Mesenchymal stem cell (in vitro differentiated cells and primary cell): ENCODE data around the gene ERRFI1.
A peak's percentile ranks its signal among the peaks of the same experiment; 100 is the strongest.

Source experiments
- DNase-seq: peaks from one replicate; pipeline ENCODE4 v3.0.0-alpha.2; 2013
- H2AFZ ChIP-seq: one replicate; pipeline ENCODE4 v1.6.1; 2013; ENCODE audit warnings: low read depth, mild to moderate bottlenecking, control low read depth, inconsistent platforms, low read length, moderate library complexity
- H2AK5ac ChIP-seq: 2 replicates; pipeline ENCODE4 v1.6.1; 2013; ENCODE audit warnings: low read length, moderate library complexity, mild to moderate bottlenecking, inconsistent platforms; ENCODE audit not compliant: severe bottlenecking
- H2BK120ac ChIP-seq: one replicate; pipeline ENCODE4 v1.6.1; 2013; ENCODE audit warnings: low read depth, mild to moderate bottlenecking, inconsistent platforms, low read length, moderate library complexity
- H2BK12ac ChIP-seq, 2 experiments: one replicate each; pipeline ENCODE4 v1.6.1; 2013; ENCODE audit warnings: inconsistent platforms in 2 of 2, low read length in 2 of 2, mild to moderate bottlenecking in 2 of 2, moderate library complexity in 2 of 2, control low read depth in 1 of 2
- H2BK15ac ChIP-seq: one replicate; pipeline ENCODE4 v1.6.1; 2013; ENCODE audit warnings: mild to moderate bottlenecking, low read depth, inconsistent platforms; ENCODE audit not compliant: poor library complexity, severe bottlenecking
- H2BK5ac ChIP-seq: 2 replicates; pipeline ENCODE4 v1.6.1; 2013; ENCODE audit warnings: low read depth, mild to moderate bottlenecking, low read length, control low read depth, inconsistent platforms; ENCODE audit not compliant: poor library complexity, severe bottlenecking
- H3K14ac ChIP-seq, 2 experiments: one replicate each; pipeline ENCODE4 v1.6.1; 2013; ENCODE audit warnings: inconsistent platforms in 2 of 2, low read length in 2 of 2, control low read depth in 1 of 2, mild to moderate bottlenecking in 1 of 2, moderate library complexity in 1 of 2
- H3K18ac ChIP-seq, 2 experiments: one replicate each; pipeline ENCODE4 v1.6.1; 2013; ENCODE audit warnings: inconsistent platforms in 2 of 2, low read length in 2 of 2, control low read depth in 1 of 2, low read depth in 1 of 2, mild to moderate bottlenecking in 1 of 2
- H3K23ac ChIP-seq, 2 experiments: one replicate each; pipeline ENCODE4 v1.6.1; 2013; ENCODE audit warnings: inconsistent platforms in 2 of 2, low read length in 2 of 2, mild to moderate bottlenecking in 2 of 2, moderate library complexity in 2 of 2, control low read depth in 1 of 2
- H3K27ac ChIP-seq: 2 replicates; pipeline ENCODE4 v1.5.1; 2013; ENCODE audit warnings: mild to moderate bottlenecking, moderate library complexity, low read length, control low read depth, inconsistent platforms; ENCODE audit not compliant: poor library complexity, severe bottlenecking
- H3K27me3 ChIP-seq, 2 experiments: 2 replicates each; pipeline versions ENCODE4 v1.6.1 to v1.7.0; 2013; ENCODE audit warnings: low read length in 2 of 2, mild to moderate bottlenecking in 2 of 2, moderate library complexity in 2 of 2, control low read depth in 1 of 2, inconsistent platforms in 1 of 2; ENCODE audit not compliant: control insufficient read depth in 1 of 2, insufficient read depth in 1 of 2
- H3K36me3 ChIP-seq, 2 experiments: 2 replicates each; pipeline versions ENCODE4 v1.6.1 to v1.7.0; 2013; ENCODE audit warnings: low read length in 2 of 2, control low read depth in 1 of 2, inconsistent platforms in 1 of 2, low read depth in 1 of 2, mild to moderate bottlenecking in 1 of 2; ENCODE audit not compliant: insufficient read depth in 2 of 2, control insufficient read depth in 1 of 2
- H3K4ac ChIP-seq, 2 experiments: one replicate each; pipeline ENCODE4 v1.6.1; 2013; ENCODE audit warnings: inconsistent platforms in 2 of 2, low read length in 2 of 2, mild to moderate bottlenecking in 2 of 2, moderate library complexity in 2 of 2, control low read depth in 1 of 2, low read depth in 1 of 2
- H3K4me1 ChIP-seq: 2 replicates; pipeline ENCODE4 v1.6.1; 2013; ENCODE audit warnings: low read depth, low read length, control low read depth; ENCODE audit not compliant: control insufficient read depth, insufficient read depth
- H3K4me2 ChIP-seq: 2 replicates; pipeline ENCODE4 v1.6.1; 2013; ENCODE audit warnings: low read length, mild to moderate bottlenecking, inconsistent platforms; ENCODE audit not compliant: poor library complexity, severe bottlenecking
- H3K4me3 ChIP-seq, 2 experiments: 2 replicates each; pipeline versions ENCODE4 v1.5.1 to v1.7.0; 2013; ENCODE audit warnings: low read length in 2 of 2, mild to moderate bottlenecking in 2 of 2, control low read depth in 1 of 2, low read depth in 1 of 2; ENCODE audit not compliant: insufficient read depth in 1 of 2
- H3K79me1 ChIP-seq: replicated peaks from 2 replicates; pipeline ENCODE4 v1.6.1; 2013; ENCODE audit warnings: mild to moderate bottlenecking, control low read depth, low read length, inconsistent platforms; ENCODE audit not compliant: poor library complexity, severe bottlenecking
- H3K9ac ChIP-seq: 2 replicates; pipeline ENCODE4 v1.7.0; 2013; ENCODE audit warnings: mild to moderate bottlenecking, low read length, moderate library complexity
- H3K9me3 ChIP-seq: 2 replicates; pipeline ENCODE4 v1.7.0; 2013; ENCODE audit warnings: mild to moderate bottlenecking, low read length; ENCODE audit not compliant: control insufficient read depth
- H4K8ac ChIP-seq: one replicate; pipeline ENCODE4 v1.6.1; 2013; ENCODE audit warnings: inconsistent platforms, mild to moderate bottlenecking, low read length, moderate library complexity
- H4K91ac ChIP-seq: one replicate; pipeline ENCODE4 v1.6.1; 2013; ENCODE audit warnings: mild to moderate bottlenecking, low read length, inconsistent platforms
- WGBS: methylation state at CpG from one replicate; pipeline ENCODE4 v1.1.7; 2013; ENCODE audit warnings: mixed read lengths; 5-methylcytosine and 5-hydroxymethylcytosine counted together

The ERRFI1 gene

DNA sequence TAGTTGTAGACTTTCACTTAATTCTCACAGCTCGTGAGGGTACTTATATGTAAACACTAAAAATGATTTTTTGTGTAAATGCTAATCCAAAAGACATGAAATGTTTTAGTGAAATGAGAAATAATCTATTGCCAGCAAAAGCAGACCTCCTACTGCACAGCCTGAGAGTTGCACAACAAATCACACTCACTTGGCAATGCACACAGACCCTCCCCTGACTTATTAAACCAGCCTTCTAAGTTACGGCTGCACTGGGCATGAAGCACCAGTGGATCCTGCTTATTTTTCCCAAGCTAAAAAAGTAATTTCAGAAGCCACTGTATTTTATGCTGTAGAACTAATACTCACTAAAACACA lies 10.3 kb downstream of the ERRFI1 start:
- Histone ChIP-seq H3K27me3 (no peaks in the 10 kb centered on the region), H4K91ac (no peak overlapping the region), H2BK120ac (no peak overlapping the region), H2AFZ (no peak overlapping the region), H3K9me3 (no peaks in the 10 kb centered on the region), H3K23ac (no peak overlapping the region), H3K4ac (no peak overlapping the region), H3K9ac (peak overlapping the region; percentile 79), H3K36me3 (peaks cover 21 to 40% of the 10 kb centered on the region in 2 experiments), H3K4me1 (peaks cover 6% of the 10 kb centered on the region), H2BK5ac (no peak overlapping the region), H2BK12ac (no peak overlapping the region), H3K4me2 (no peak overlapping the region), H2AK5ac (no peak overlapping the region), H3K27ac (no peak overlapping the region), H3K4me3 (peak overlapping the region in 1 of 2 experiments; percentile 43), H3K14ac (no peak overlapping the region), H4K8ac (no peak overlapping the region), H3K18ac (no peak overlapping the region), H2BK15ac (no peak overlapping the region), H3K79me1 (peaks cover 20% of the 10 kb centered on the region)
- DNase-seq: peak; percentile 53
- 78% methylated on average over 1 of the region's 2 CpGs for WGBS

DNA sequence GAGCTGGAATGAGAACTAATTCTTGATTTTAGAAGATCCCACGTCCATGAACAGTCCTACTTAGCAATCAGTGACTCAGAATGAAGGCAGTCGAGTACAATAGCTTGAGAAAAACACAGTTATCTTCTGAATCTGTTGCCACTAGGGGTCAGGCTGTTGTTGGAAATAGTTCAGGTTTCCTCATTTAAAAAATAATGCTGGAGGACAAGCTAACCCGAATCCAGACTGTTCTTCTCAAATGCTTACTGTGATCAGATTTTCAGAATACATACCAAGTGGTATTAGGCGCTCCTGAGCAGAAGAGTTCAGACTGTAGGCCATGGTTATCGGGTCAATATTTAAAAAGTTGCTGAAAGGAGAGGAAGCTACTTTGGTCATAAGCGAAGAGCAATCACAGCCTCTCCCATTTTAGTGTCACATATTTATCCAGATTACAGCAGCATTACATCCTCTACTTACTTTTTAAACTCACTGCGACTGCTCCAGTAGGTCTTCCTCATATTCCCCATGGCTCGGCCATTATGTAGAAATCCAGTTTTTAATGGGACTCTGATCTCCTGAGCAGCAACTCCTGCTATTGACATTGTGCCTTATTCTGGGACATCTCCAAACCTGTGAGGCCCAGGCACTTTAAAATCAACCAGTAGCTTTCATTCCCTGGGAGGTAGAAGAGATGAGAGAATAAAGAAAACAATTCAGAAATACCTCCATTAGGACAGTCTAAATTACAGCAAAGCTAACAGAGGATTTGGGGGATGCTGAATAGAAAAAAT lies 10.9 kb downstream of the ERRFI1 start:
- 45% methylated on average over 8 of the region's 8 CpGs for WGBS
- DNase-seq: peak; percentile 89

DNA sequence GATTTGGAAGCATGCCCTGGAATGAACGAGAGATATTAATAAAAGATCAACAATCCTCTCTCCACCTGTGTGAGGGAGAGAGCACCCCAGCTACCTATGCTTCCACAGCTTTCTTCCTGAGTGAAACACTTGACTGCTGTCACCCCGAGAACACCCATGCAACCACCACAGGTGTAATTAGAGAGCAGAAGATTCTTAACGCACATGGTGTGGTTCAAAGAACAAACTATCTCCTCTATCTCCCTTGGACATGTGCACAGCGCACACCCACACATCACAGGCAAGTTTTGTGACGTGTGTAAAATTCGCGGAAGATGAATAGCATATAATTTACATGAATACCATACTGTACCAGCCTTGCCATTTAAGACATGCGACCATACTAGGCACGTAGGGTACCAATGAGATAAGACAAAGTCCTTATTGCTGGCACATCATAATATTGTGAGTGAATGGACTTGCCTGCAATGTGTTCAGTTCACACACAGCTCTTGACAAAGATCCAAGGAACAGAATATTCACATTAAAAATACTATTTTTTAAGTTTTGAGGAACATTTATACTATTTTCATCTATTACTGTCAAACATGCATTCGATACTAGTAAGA lies 11.6 kb downstream of the ERRFI1 start:
- H3K4me3 ChIP-seq: no peak overlapping the region
- no peak for DNase-seq
- H3K9ac ChIP-seq: peak overlapping the region; percentile 79
- H3K18ac ChIP-seq: no peak overlapping the region
- H2AK5ac ChIP-seq: no peak overlapping the region
- H3K4ac ChIP-seq: no peak overlapping the region
- no peaks in the 10 kb centered on the region for H3K9me3 ChIP-seq
- no peak overlapping the region for H3K23ac ChIP-seq
- H3K4me1 ChIP-seq: peaks cover 3% of the 10 kb centered on the region
- H2BK12ac ChIP-seq: no peak overlapping the region
- no peak overlapping the region for H2BK120ac ChIP-seq
- H3K4me2 ChIP-seq: no peak overlapping the region
- H3K79me1 ChIP-seq: peaks cover 28% of the 10 kb centered on the region
- no peak overlapping the region for H2BK5ac ChIP-seq
- no peak overlapping the region for H2BK15ac ChIP-seq
- no peak overlapping the region for H4K91ac ChIP-seq
- H3K36me3 ChIP-seq: peaks cover 30 to 53% of the 10 kb centered on the region in 2 experiments
- no peaks in the 10 kb centered on the region for H3K27me3 ChIP-seq
- H3K14ac ChIP-seq: no peak overlapping the region
- WGBS: 94% methylated on average over 10 of the region's 10 CpGs
- H2AFZ ChIP-seq: no peak overlapping the region
- no peak overlapping the region for H3K27ac ChIP-seq
- no peak overlapping the region for H4K8ac ChIP-seq

More for the DNA sequence above, 10.9 kb downstream of the ERRFI1 start:
- Histone ChIP-seq H2BK120ac (no peak overlapping the region), H3K4me1 (peaks cover 3% of the 10 kb centered on the region), H2BK5ac (no peak overlapping the region), H3K4me3 (peak overlapping the region in 1 of 2 experiments; percentile 43), H3K4ac (no peak overlapping the region), H3K4me2 (no peak overlapping the region), H2AFZ (no peak overlapping the region), H2BK15ac (no peak overlapping the region), H2AK5ac (no peak overlapping the region), H3K9ac (peak overlapping the region; percentile 79), H3K27me3 (no peaks in the 10 kb centered on the region), H3K27ac (peak overlapping the region; percentile 57), H2BK12ac (no peak overlapping the region), H3K18ac (no peak overlapping the region), H3K9me3 (no peaks in the 10 kb centered on the region), H3K36me3 (peaks cover 22 to 45% of the 10 kb centered on the region in 2 experiments), H3K14ac (no peak overlapping the region), H4K91ac (no peak overlapping the region), H4K8ac (no peak overlapping the region), H3K79me1 (peaks cover 25% of the 10 kb centered on the region), H3K23ac (no peak overlapping the region)

DNA sequence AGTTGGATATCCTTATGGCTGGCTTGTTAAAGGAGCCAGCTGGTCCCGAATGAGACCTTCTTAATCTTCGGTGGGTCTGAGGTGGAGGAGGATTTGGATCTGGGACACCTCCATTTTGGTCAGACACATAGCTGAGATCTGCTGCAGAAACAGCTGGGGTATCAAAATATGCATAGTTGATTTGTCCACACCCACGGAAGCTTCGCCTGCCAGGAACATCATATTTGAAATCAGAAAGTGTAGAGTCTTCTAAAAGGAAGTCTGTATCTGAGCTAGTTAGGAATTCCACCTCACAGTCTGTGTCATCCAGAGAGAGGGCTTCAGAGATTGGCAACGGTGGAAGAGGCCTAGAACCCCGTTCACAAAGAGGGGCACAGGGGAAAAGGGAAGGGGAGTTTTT lies 12.3 kb downstream of the ERRFI1 start:
- no peak overlapping the region for H4K8ac ChIP-seq
- H3K4ac ChIP-seq: no peak overlapping the region
- H3K14ac ChIP-seq: no peak overlapping the region
- no peak overlapping the region for H2AK5ac ChIP-seq
- H3K18ac ChIP-seq: no peak overlapping the region
- peaks cover 30% of the 10 kb centered on the region for H3K79me1 ChIP-seq
- no peaks in the 10 kb centered on the region for H3K9me3 ChIP-seq
- no peak overlapping the region for H3K23ac ChIP-seq
- H3K27me3 ChIP-seq: no peaks in the 10 kb centered on the region
- WGBS: 93% methylated on average over 5 of the region's 6 CpGs
- no peak overlapping the region for H3K4me2 ChIP-seq
- H2BK15ac ChIP-seq: no peak overlapping the region
- H2BK5ac ChIP-seq: no peak overlapping the region
- H3K36me3 ChIP-seq: peaks cover 36 to 57% of the 10 kb centered on the region in 2 experiments
- DNase-seq: no peak
- H4K91ac ChIP-seq: no peak overlapping the region
- H3K9ac ChIP-seq: peak overlapping the region; percentile 79
- no peak overlapping the region for H3K4me3 ChIP-seq
- peaks cover 3% of the 10 kb centered on the region for H3K4me1 ChIP-seq
- no peak overlapping the region for H3K27ac ChIP-seq
- no peak overlapping the region for H2BK120ac ChIP-seq
- no peak overlapping the region for H2BK12ac ChIP-seq
- H2AFZ ChIP-seq: no peak overlapping the region
